Activated B cell treated with CpG ODN at 0.5 μM for 24 hours (primary cell): ENCODE results near the gene CHI3L1. TPM values are rescaled to one million over a fixed set of nuclear protein-coding genes. Genes with fewer than 3 reads are reported as not detected.

Experiments used
- ATAC-seq: fragments of 200-7000 bp; cut with Tn5 transposase; one replicate; pipeline ENCODE4 v1.10.0; 2021; ENCODE audit warnings: low read depth, mild to moderate bottlenecking, moderate library complexity
- CTCF ChIA-PET: fragments of 350-600 bp; sonication (Branson Sonifier 250); formaldehyde crosslinking; loops from one replicate; lab custom pipeline; 2021; ENCODE audit warnings: antibody characterized with exemption; lab: Charles Lee
- POLR2A ChIA-PET: fragments of 350-600 bp; sonication (Branson Sonifier 250); formaldehyde crosslinking; loops from one replicate; lab custom pipeline; 2021; ENCODE audit warnings: antibody characterized with exemption; lab: Charles Lee
- DNase-seq: peaks from one replicate; pipeline ENCODE4 v3.0.0; 2022
- H3K27ac Mint-ChIP-seq: one replicate; pipeline ENCODE4 v1.8.0; 2020; ENCODE audit warnings: mixed read lengths
- H3K27me3 Mint-ChIP-seq: one replicate; pipeline ENCODE4 v1.8.0; 2021; ENCODE audit warnings: mixed read lengths
- H3K36me3 Mint-ChIP-seq: one replicate; pipeline ENCODE4 v1.8.0; 2021; ENCODE audit warnings: low read depth, mixed read lengths
- H3K4me1 Mint-ChIP-seq: one replicate; pipeline ENCODE4 v1.8.0; 2021; ENCODE audit warnings: mixed read lengths
- H3K4me3 Mint-ChIP-seq: one replicate; pipeline ENCODE4 v1.8.0; 2020; ENCODE audit warnings: mild to moderate bottlenecking, mixed read lengths
- H3K9me3 Mint-ChIP-seq: one replicate; pipeline ENCODE4 v1.8.0; 2020; ENCODE audit warnings: mixed read lengths
- CTCF ChIP-seq: fragments of 200-600 bp; IDR thresholded peaks from one replicate; pipeline ENCODE4 v1.8.0; 2022; ENCODE audit warnings: antibody characterized with exemption, mild to moderate bottlenecking
- intact Hi-C: fragments of 100-400 bp; cut with micrococcal nuclease; formaldehyde crosslinking; loops from one replicate; pipeline ENCODE4 v1.15.1; 2024
- total RNA-seq: library from RNA; stranded (reverse); gene quantifications from 2 replicates; pipeline ENCODE4 v1.2.3, GENCODE V29; 2022

CHI3L1 gene
- total RNA-seq, 1 donor from 2014 or later, result 0.38 TPM

GRCh38 chr1:203172184-203173010 is 14.1 kb downstream of the CHI3L1 start:
- H3K4me1 Mint-ChIP-seq, result peaks cover 8% of the 10 kb centered on the region
- peaks cover 7% of the 10 kb centered on the region for H3K27me3 Mint-ChIP-seq
- H3K36me3 Mint-ChIP-seq, result no peaks in the 10 kb centered on the region
- ChIA-PET CTCF (interaction anchor here (0.6 to 1.5 kb wide), 5 partner anchors 10 to 1782 kb away, joined by 3 to 11 read pairs (median 3); no protein-coding TSS in a partner anchor), POLR2A (no interaction called here)
- no peak overlapping the region for H3K27ac Mint-ChIP-seq
- no peak for TF ChIP-seq CTCF
- no peak overlapping the region for H3K4me3 Mint-ChIP-seq
- intact Hi-C loops, result loop anchor here (1.0 kb wide), 1 partner anchor 133 kb away; no protein-coding TSS in a partner anchor
- H3K9me3 Mint-ChIP-seq, result no peaks in the 10 kb centered on the region
- ATAC-seq (no peak), DNase-seq (no peak)

GRCh38 chr1:203171341-203172183 is 14.9 kb downstream of the CHI3L1 start:
- ATAC-seq, result no peak
- intact Hi-C loops, result loop anchor here (1.0 kb wide), 1 partner anchor 132 kb away; no protein-coding TSS in a partner anchor
- ChIA-PET POLR2A (no interaction called here), CTCF (interaction anchor here (1.0 to 1.5 kb wide), 5 partner anchors 9 to 1783 kb away, joined by 3 to 11 read pairs (median 3); no protein-coding TSS in a partner anchor)
- H3K4me1 Mint-ChIP-seq, result peaks cover 8% of the 10 kb centered on the region
- no peaks in the 10 kb centered on the region for H3K9me3 Mint-ChIP-seq
- H3K27ac Mint-ChIP-seq, result no peak overlapping the region
- no peak overlapping the region for H3K4me3 Mint-ChIP-seq
- H3K27me3 Mint-ChIP-seq, result peaks cover 7% of the 10 kb centered on the region
- no peak for TF ChIP-seq CTCF
- H3K36me3 Mint-ChIP-seq, result no peaks in the 10 kb centered on the region
- no peak for DNase-seq

GRCh38 chr1:203170625-203171330 is 15.7 kb downstream of the CHI3L1 start:
- Mint-ChIP-seq H3K27me3 (peaks cover 5% of the 10 kb centered on the region), H3K36me3 (no peaks in the 10 kb centered on the region), H3K4me3 (no peak overlapping the region), H3K9me3 (no peaks in the 10 kb centered on the region), H3K4me1 (peaks cover 4% of the 10 kb centered on the region), H3K27ac (no peak overlapping the region)
- ChIA-PET POLR2A (no interaction called here), CTCF (interaction anchor here (1.4 kb wide), 1 partner anchor 12 kb away, joined by 3 read pairs; no protein-coding TSS in a partner anchor)
- no peak for TF ChIP-seq CTCF
- intact Hi-C loops, result no loop called here
- no peak for DNase-seq
- no peak for ATAC-seq

GRCh38 chr1:203169770-203170520 is 16.6 kb downstream of the CHI3L1 start:
- Mint-ChIP-seq H3K27me3 (peaks cover 13% of the 10 kb centered on the region), H3K4me1 (peaks cover 2% of the 10 kb centered on the region), H3K36me3 (no peaks in the 10 kb centered on the region), H3K4me3 (no peak overlapping the region), H3K27ac (no peak overlapping the region), H3K9me3 (no peaks in the 10 kb centered on the region)
- TF ChIP-seq CTCF, result no peak
- POLR2A ChIA-PET, result no interaction called here
- DNase-seq (no peak), ATAC-seq (no peak)
- CTCF ChIA-PET, result interaction anchor here (1.4 kb wide), 1 partner anchor 11 kb away, joined by 3 read pairs; no protein-coding TSS in a partner anchor
- intact Hi-C loops, result no loop called here
